Peyer's patch (tissue), 4 donors: ENCODE results near the gene FARP1. TPM values are rescaled to one million over a fixed set of nuclear protein-coding genes. Genes with fewer than 3 reads are reported as not detected.

Experiments
- DNase-seq, 3 donors: peaks; one replicate each; pipeline ENCODE4 v3.0.0-alpha.2; 2017 to 2019
- H3K27ac ChIP-seq, 4 donors: fragments of 200-600 bp; sonication (generic); one replicate each; pipeline ENCODE4 v1.5.1; 2016 to 2019
- H3K27me3 ChIP-seq, 2 donors: fragments of 200-600 bp; sonication (generic); one replicate each; pipeline ENCODE4 v1.5.1; 2019
- H3K36me3 ChIP-seq, 3 donors: fragments of 200-600 bp; sonication (generic); one replicate each; pipeline ENCODE4 v1.5.1; 2016 to 2019
- H3K4me1 ChIP-seq, 4 donors: fragments of 200-600 bp; sonication (generic); one replicate each; pipeline ENCODE4 v1.5.1; 2016 to 2019
- H3K4me3 ChIP-seq, 4 donors: fragments of 200-600 bp; sonication (generic); 1 replicate in 3 of 4; 2 replicates in 1 of 4; pipeline ENCODE4 v1.5.1; 2016 to 2019; ENCODE audit warnings: mild to moderate bottlenecking in 1 of 4
- H3K9me3 ChIP-seq, 4 donors: fragments of 200-600 bp; sonication (generic); one replicate each; pipeline ENCODE4 v1.5.1; 2016 to 2019; ENCODE audit warnings: mild to moderate bottlenecking in 1 of 4
- CTCF ChIP-seq, 6 experiments: fragments of 450-650 bp in 4 of 6; fragments of 200-600 bp in 2 of 6; sonication (generic) in 1 of 6; IDR thresholded peaks; one replicate each; pipeline ENCODE4 v1.5.1; 2017 to 2019; ENCODE audit warnings: antibody characterized with exemption in 6 of 6, mild to moderate bottlenecking in 3 of 6, moderate library complexity in 1 of 6
- POLR2A ChIP-seq, 2 donors: fragments of 450-650 bp; IDR thresholded peaks; one replicate each; pipeline ENCODE4 v1.5.1; 2017; ENCODE audit warnings: antibody characterized with exemption in 2 of 2, mild to moderate bottlenecking in 2 of 2, moderate library complexity in 2 of 2
- total RNA-seq, 4 donors: library from RNA; depleted of rRNA; stranded (reverse); fragments of >200 nt; gene quantifications; one replicate each; pipeline ENCODE4 v1.1.0, GENCODE V29; 2016

The FARP1 gene
- total RNA-seq, 4 donors from 2014 or later = 10.6 to 61.1 (median 14.9) TPM

- H3K27ac ChIP-seq = no peak overlapping the region
These were observed 56.6 kb downstream of the FARP1 start for GRCh38 chr13:98199480-98199879.

GRCh38 chr13:98200211-98200878 is 57.5 kb downstream of the FARP1 start:
- H3K4me1 ChIP-seq = no peaks in the 10 kb centered on the region

More at GRCh38 chr13:98199480-98199879, 56.6 kb downstream of the FARP1 start:
- no peak overlapping the region for H3K4me3 ChIP-seq
- H3K36me3 ChIP-seq = no peaks in the 10 kb centered on the region
- no peak for DNase-seq
- H3K4me1 ChIP-seq = no peaks in the 10 kb centered on the region
- no peak for TF ChIP-seq CTCF (IDR thresholded peaks at IDR 0.05)
- TF ChIP-seq POLR2A (IDR thresholded peaks at IDR 0.05) = no peak
- H3K27me3 ChIP-seq = no peaks in the 10 kb centered on the region
- no peaks in the 10 kb centered on the region for H3K9me3 ChIP-seq

GRCh38 chr13:98201189-98201588 is 58.3 kb downstream of the FARP1 start:
- no peak for TF ChIP-seq CTCF (IDR thresholded peaks at IDR 0.05)
- no peak for TF ChIP-seq POLR2A (IDR thresholded peaks at IDR 0.05)
- no peak for DNase-seq
- Histone ChIP-seq H3K4me3 (no peak overlapping the region), H3K27me3 (no peaks in the 10 kb centered on the region), H3K9me3 (no peaks in the 10 kb centered on the region), H3K27ac (no peak overlapping the region), H3K36me3 (no peaks in the 10 kb centered on the region), H3K4me1 (no peaks in the 10 kb centered on the region)

More at GRCh38 chr13:98200211-98200878, 57.5 kb downstream of the FARP1 start:
- TF ChIP-seq POLR2A (IDR thresholded peaks at IDR 0.05) (no peak), CTCF (IDR thresholded peaks at IDR 0.05) (no peak)
- H3K9me3 ChIP-seq = no peaks in the 10 kb centered on the region
- H3K27me3 ChIP-seq = no peaks in the 10 kb centered on the region
- no peaks in the 10 kb centered on the region for H3K36me3 ChIP-seq
- H3K27ac ChIP-seq = no peak overlapping the region
- H3K4me3 ChIP-seq = no peak overlapping the region
- no peak for DNase-seq

GRCh38 chr13:98201984-98202383 is 59.1 kb downstream of the FARP1 start:
- Histone ChIP-seq H3K4me3 (no peak overlapping the region), H3K4me1 (no peaks in the 10 kb centered on the region), H3K27ac (no peak overlapping the region), H3K9me3 (no peaks in the 10 kb centered on the region), H3K36me3 (no peaks in the 10 kb centered on the region), H3K27me3 (no peaks in the 10 kb centered on the region)
- TF ChIP-seq CTCF (IDR thresholded peaks at IDR 0.05) (no peak), POLR2A (IDR thresholded peaks at IDR 0.05) (no peak)
- DNase-seq = no peak

GRCh38 chr13:98203646-98204326 is 60.9 kb downstream of the FARP1 start:
- Histone ChIP-seq H3K9me3 (no peaks in the 10 kb centered on the region), H3K27ac (no peak overlapping the region), H3K36me3 (no peaks in the 10 kb centered on the region), H3K27me3 (no peaks in the 10 kb centered on the region), H3K4me1 (peaks cover 0 to 3% (median 0%) of the 10 kb centered on the region in 4 donors), H3K4me3 (no peak overlapping the region)
- TF ChIP-seq POLR2A (IDR thresholded peaks at IDR 0.05) (no peak), CTCF (IDR thresholded peaks at IDR 0.05) (no peak)
- DNase-seq = no peak
